GM12878 (cell line): ENCODE measurements around the gene DCTPP1. TPM values are rescaled to one million over a fixed set of nuclear protein-coding genes. Genes with fewer than 3 reads are reported as not detected.

Source experiments
- ATAC-seq: fragments of 200-7000 bp; cut with Tn5 transposase; 3 replicates; pipeline ENCODE4 v1.9.1; 2020; ENCODE audit warnings: mild to moderate bottlenecking, moderate library complexity
- BruUV-seq: library from RNA; stranded (reverse); fragments of 400-500 nt; replicated peaks from 2 replicates; lab custom pipeline; 2021; lab: Mats Ljungman, UMichigan
- CTCF ChIA-PET: fragments of 300-600 bp; sonication (Branson Sonifier 250); formaldehyde crosslinking; extraction: SDS; loops from one replicate; lab custom pipeline; 2021; ENCODE audit warnings: inconsistent platforms; lab: Yijun Ruan, JAX
- POLR2A ChIA-PET: fragments of 350-600 bp; formaldehyde crosslinking; extraction: SDS; loops from one replicate; lab custom pipeline; 2021; ENCODE audit warnings: inconsistent platforms; lab: Charles Lee
- RAD21 ChIA-PET: fragments of 300-600 bp; sonication (Branson Sonifier 250); formaldehyde crosslinking; loops from one replicate; lab custom pipeline; 2023; ENCODE audit warnings: antibody characterized with exemption; ENCODE audit not compliant: unreplicated experiment; lab: Charles Lee
- SMC1A ChIA-PET: fragments of 300-600 bp; sonication (Branson Sonifier 250); formaldehyde crosslinking; loops from one replicate; lab custom pipeline; 2023; ENCODE audit not compliant: unreplicated experiment, uncharacterized antibody; lab: Charles Lee
- DNase-seq: peaks from one replicate; pipeline ENCODE4 v3.0.0-alpha.2; 2011; ENCODE audit warnings: low read depth, low spot score
- FAIRE-seq: peaks from 3 replicates; lab custom pipeline; 2011; peaks lifted over from hg19 to GRCh38; lab: Jason Lieb, UNC
- H2AFZ ChIP-seq: 2 replicates; pipeline ENCODE4 v1.6.0; 2011; ENCODE audit warnings: low read depth, low read length, control low read depth; ENCODE audit not compliant: control insufficient read depth
- H3K27ac ChIP-seq: 2 replicates; pipeline ENCODE4 v1.5.1; 2011; ENCODE audit warnings: control low read depth; ENCODE audit not compliant: control insufficient read depth, insufficient read depth
- H3K27me3 ChIP-seq, 2 experiments: replicated peaks in 1 of 2; 2 replicates each; pipeline versions ENCODE4 v1.6.0 to v1.6.1; 2011; ENCODE audit warnings: low read length in 1 of 2; ENCODE audit not compliant: control insufficient read depth in 2 of 2, insufficient read depth in 2 of 2
- H3K36me3 ChIP-seq, 2 experiments: 2 replicates each; pipeline ENCODE4 v1.5.1; 2011; ENCODE audit warnings: low read length in 1 of 2; ENCODE audit not compliant: control insufficient read depth in 2 of 2, insufficient read depth in 2 of 2
- H3K4me1 ChIP-seq: 2 replicates; pipeline ENCODE4 v1.6.1; 2011; ENCODE audit warnings: mild to moderate bottlenecking, low read length, moderate library complexity, mixed read lengths; ENCODE audit not compliant: control insufficient read depth, insufficient read depth
- H3K4me2 ChIP-seq: 2 replicates; pipeline ENCODE4 v1.6.0; 2011; ENCODE audit warnings: control low read depth; ENCODE audit not compliant: control insufficient read depth, insufficient read depth
- H3K4me3 ChIP-seq: fragments of 200-600 bp; sonication (generic); 2 replicates; pipeline ENCODE4 v1.5.1; 2016
- H3K79me2 ChIP-seq: 2 replicates; pipeline ENCODE4 v1.6.0; 2011; ENCODE audit warnings: low read length; ENCODE audit not compliant: control insufficient read depth, insufficient read depth
- H3K9ac ChIP-seq: 2 replicates; pipeline ENCODE4 v1.8.0; 2011; ENCODE audit warnings: low read length, control low read depth, mixed read lengths; ENCODE audit not compliant: control insufficient read depth, insufficient read depth
- H3K9me3 ChIP-seq: replicated peaks from 3 replicates; pipeline ENCODE4 v1.5.1; 2011; ENCODE audit warnings: mild to moderate bottlenecking, low read length; ENCODE audit not compliant: control insufficient read depth, insufficient read depth
- H4K20me1 ChIP-seq: 2 replicates; pipeline ENCODE4 v1.6.0; 2011; ENCODE audit not compliant: control insufficient read depth, insufficient read depth
- BACH1 ChIP-seq: fragments of 450-650 bp; IDR thresholded peaks from 2 replicates; pipeline ENCODE4 v1.6.1; 2017; ENCODE audit warnings: mild to moderate bottlenecking, borderline replicate concordance
- CBX5 ChIP-seq: sonication (generic); IDR thresholded peaks from 2 replicates; pipeline ENCODE4 v1.6.1; 2016; ENCODE audit warnings: low read depth, moderate library complexity, mild to moderate bottlenecking, inconsistent platforms
- CHD1 ChIP-seq: IDR thresholded peaks from 2 replicates; pipeline ENCODE4 v1.6.1; 2012; ENCODE audit warnings: low read depth, low read length, improper control_type of control experiment
- JUND ChIP-seq: IDR thresholded peaks from 2 replicates; pipeline ENCODE4 v1.6.1; 2012; ENCODE audit warnings: low read depth, mild to moderate bottlenecking, low read length, improper control_type of control experiment, moderate library complexity
- KLF5 ChIP-seq: fragments of 450-650 bp; IDR thresholded peaks from 2 replicates; pipeline ENCODE4 v1.6.1; 2014; ENCODE audit warnings: mild to moderate bottlenecking; ENCODE audit not compliant: partially characterized antibody
- NR2F1 ChIP-seq: fragments of 450-650 bp; conservative IDR thresholded peaks from 2 replicates; pipeline ENCODE4 v1.6.1; 2017; ENCODE audit warnings: mild to moderate bottlenecking
- RCOR1 ChIP-seq: conservative IDR thresholded peaks from 2 replicates; pipeline ENCODE4 v1.6.1; 2012; ENCODE audit warnings: low read depth, low read length, improper control_type of control experiment
- SKIL ChIP-seq: fragments of 450-650 bp; IDR thresholded peaks from 2 replicates; pipeline ENCODE4 v1.6.1; 2017; ENCODE audit warnings: mild to moderate bottlenecking, low read depth, inconsistent platforms; ENCODE audit not compliant: poor library complexity, severe bottlenecking
- SREBF1 ChIP-seq: IDR thresholded peaks from 2 replicates; pipeline ENCODE4 v1.6.1; 2012; ENCODE audit warnings: mild to moderate bottlenecking, low read length
- TARDBP ChIP-seq: IDR thresholded peaks from 2 replicates; pipeline ENCODE4 v1.6.1; 2016; ENCODE audit warnings: borderline replicate concordance
- ZBED1 ChIP-seq: IDR thresholded peaks from 2 replicates; pipeline ENCODE4 v1.6.1; 2016; ENCODE audit warnings: borderline replicate concordance
- ZNF274 ChIP-seq: IDR thresholded peaks from one replicate; pipeline ENCODE4 v1.8.0; 2011; ENCODE audit not compliant: insufficient read length, insufficient read depth
- ZNF687 ChIP-seq: fragments of 450-650 bp; IDR thresholded peaks from 2 replicates; pipeline ENCODE4 v1.6.1; 2017; ENCODE audit warnings: mild to moderate bottlenecking, moderate library complexity
- WGBS: methylation state at CpG from one replicate; pipeline ENCODE4 v1.1.6; 2016; ENCODE audit warnings: low lambda C conversion rate; ENCODE audit not compliant: insufficient replicate concordance, insufficient coverage; ENCODE audit errors: missing lambda C conversion rate; 5-methylcytosine and 5-hydroxymethylcytosine counted together
- in situ Hi-C: fragments of 300-500 bp; cut with MboI; formaldehyde crosslinking; loops from 9 replicates; pipeline ENCODE4 v1.14.3; 2018; ENCODE audit warnings: mixed read lengths
- intact Hi-C: fragments of 100-400 bp; cut with micrococcal nuclease; formaldehyde crosslinking; loops from one replicate; pipeline ENCODE4 v1.14.2; 2022; ENCODE audit not compliant: unreplicated experiment
- polyA plus RNA-seq, 11 experiments: library from polyadenylated mRNA; depleted of rRNA in 4 of 11; unstranded in 6 of 11; stranded (reverse) in 5 of 11; fragments of >200 nt; fragmentation: Nextera tagmentation in 4 of 11; fragmentation: Illumina TruSeq in 1 of 11; extraction: Ambion mirVana in 4 of 11; extraction: Trizol in 1 of 11; gene quantifications; 1 replicate in 1 of 11; 2 replicates in 10 of 11; pipeline versions ENCODE4 v1.2.1 to v1.2.3, GENCODE V29; 2011 to 2016; ENCODE audit warnings: inconsistent platforms in 2 of 11, missing spikeins in 2 of 11, low read depth in 1 of 11
- total RNA-seq, 4 experiments: library from RNA; depleted of rRNA in 3 of 4; stranded (reverse); fragments of >200 nt in 3 of 4; fragmentation: Illumina TruSeq in 1 of 4; extraction: Trizol in 1 of 4; gene quantifications; 2 replicates each; pipeline versions ENCODE4 v1.2.1 to v1.2.3, GENCODE V29; 2013 to 2021
- TF ChIP-seq, protein P1 (sequence below): fragments of 450-650 bp; formaldehyde crosslinking; IDR thresholded peaks from 2 replicates; pipeline ENCODE4 v1.5.0; 2022; ENCODE audit warnings: mild to moderate bottlenecking, missing genetic modification characterization

Gene DCTPP1
- total and polyA plus RNA-seq, 10 of the 15 experiments (the other 5 are each of a cell fraction or from before 2014, with no cell fraction given), result 72.1 to 266 (median 157) TPM

DNA sequence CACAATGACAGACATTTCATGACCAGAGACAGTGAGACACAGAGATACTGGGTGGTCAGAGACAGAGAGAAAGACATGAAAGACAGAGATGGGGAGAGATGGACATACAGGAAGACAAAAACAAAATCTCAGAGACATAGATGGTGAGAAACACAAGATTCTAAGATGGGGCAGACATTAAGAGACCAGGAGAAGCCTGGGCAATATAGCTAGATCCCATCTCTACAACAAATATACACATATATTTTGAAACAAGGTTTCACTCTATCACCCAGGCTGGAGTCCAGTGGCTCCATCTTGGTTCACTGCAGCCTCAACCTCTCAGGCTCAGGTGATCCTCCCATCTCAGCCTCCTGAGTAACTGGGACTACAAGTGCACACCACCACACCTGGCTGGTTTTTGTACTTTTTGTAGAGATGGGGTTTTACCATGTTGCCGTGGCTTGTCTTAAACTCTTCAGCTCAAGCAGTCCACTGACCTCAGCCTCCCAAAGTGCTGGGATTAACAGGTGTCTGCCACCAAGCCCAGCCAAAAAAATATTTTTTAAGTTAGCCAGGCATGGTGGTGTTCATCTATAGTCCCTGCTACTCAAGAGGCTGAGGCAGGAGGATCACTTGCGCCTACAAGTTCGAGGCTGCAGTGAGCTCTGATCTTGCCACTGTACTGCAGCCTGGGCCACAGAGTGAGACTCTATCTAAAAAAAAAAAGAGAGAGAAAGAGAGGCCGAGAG is 49.6 kb downstream of the DCTPP1 start:
- H3K9ac ChIP-seq, result no peak overlapping the region
- intact Hi-C loops, result no loop called here
- no peak overlapping the region for H2AFZ ChIP-seq
- H3K9me3 ChIP-seq, result no peaks in the 10 kb centered on the region
- H3K36me3 ChIP-seq, result peaks cover 0 to 4% of the 10 kb centered on the region in 2 experiments; a peak in 2 of 4 replicates
- BruUV-seq, result no TSS peak
- no peak for ATAC-seq
- RAD21 ChIA-PET, result interaction anchor here (1.3 to 3.2 kb wide), 2 partner anchors 9 to 28 kb away, joined by 3 to 25 read pairs; partner anchors contain the start of genes TBC1D10B and ZNF771
- H3K4me2 ChIP-seq, result no peak overlapping the region
- H3K4me1 ChIP-seq, result peaks cover 28% of the 10 kb centered on the region
- DNase-seq, result no peak
- no peak overlapping the region for H3K4me3 ChIP-seq
- CTCF ChIA-PET, result interaction anchor here (1.0 kb wide), 1 partner anchor 155 kb away, joined by 3 read pairs; no protein-coding TSS in a partner anchor
- in situ Hi-C loops, result no loop called here
- H3K79me2 ChIP-seq, result peaks cover 27% of the 10 kb centered on the region
- H3K27ac ChIP-seq, result no peak overlapping the region
- no peaks in the 10 kb centered on the region for H3K27me3 ChIP-seq
- no peak for FAIRE-seq
- WGBS, result 96% methylated on average over 4 of the region's 4 CpGs
- H4K20me1 ChIP-seq, result no peaks in the 10 kb centered on the region
- SMC1A ChIA-PET, result interaction anchor here (0.6 to 3.3 kb wide), 5 partner anchors 9 to 92 kb away, joined by 3 to 12 read pairs (median 3); partner anchors contain the start of gene ITGAL
- POLR2A ChIA-PET, result interaction anchor here (0.5 to 4.3 kb wide), 4 partner anchors 9 to 893 kb away, joined by 4 to 37 read pairs (median 4); partner anchors contain the start of gene TBC1D10B
- TF ChIP-seq CHD1 (no peak), ZNF687 (no peak), KLF5 (no peak), TARDBP (no peak), BACH1 (no peak), RCOR1 (no peak), ZNF274 (no peak), SREBF1 (no peak), SKIL (no peak), NR2F1 (no peak), JUND (no peak), CBX5 (no peak), ZBED1 (no peak)
- TF ChIP-seq, protein P1, sequence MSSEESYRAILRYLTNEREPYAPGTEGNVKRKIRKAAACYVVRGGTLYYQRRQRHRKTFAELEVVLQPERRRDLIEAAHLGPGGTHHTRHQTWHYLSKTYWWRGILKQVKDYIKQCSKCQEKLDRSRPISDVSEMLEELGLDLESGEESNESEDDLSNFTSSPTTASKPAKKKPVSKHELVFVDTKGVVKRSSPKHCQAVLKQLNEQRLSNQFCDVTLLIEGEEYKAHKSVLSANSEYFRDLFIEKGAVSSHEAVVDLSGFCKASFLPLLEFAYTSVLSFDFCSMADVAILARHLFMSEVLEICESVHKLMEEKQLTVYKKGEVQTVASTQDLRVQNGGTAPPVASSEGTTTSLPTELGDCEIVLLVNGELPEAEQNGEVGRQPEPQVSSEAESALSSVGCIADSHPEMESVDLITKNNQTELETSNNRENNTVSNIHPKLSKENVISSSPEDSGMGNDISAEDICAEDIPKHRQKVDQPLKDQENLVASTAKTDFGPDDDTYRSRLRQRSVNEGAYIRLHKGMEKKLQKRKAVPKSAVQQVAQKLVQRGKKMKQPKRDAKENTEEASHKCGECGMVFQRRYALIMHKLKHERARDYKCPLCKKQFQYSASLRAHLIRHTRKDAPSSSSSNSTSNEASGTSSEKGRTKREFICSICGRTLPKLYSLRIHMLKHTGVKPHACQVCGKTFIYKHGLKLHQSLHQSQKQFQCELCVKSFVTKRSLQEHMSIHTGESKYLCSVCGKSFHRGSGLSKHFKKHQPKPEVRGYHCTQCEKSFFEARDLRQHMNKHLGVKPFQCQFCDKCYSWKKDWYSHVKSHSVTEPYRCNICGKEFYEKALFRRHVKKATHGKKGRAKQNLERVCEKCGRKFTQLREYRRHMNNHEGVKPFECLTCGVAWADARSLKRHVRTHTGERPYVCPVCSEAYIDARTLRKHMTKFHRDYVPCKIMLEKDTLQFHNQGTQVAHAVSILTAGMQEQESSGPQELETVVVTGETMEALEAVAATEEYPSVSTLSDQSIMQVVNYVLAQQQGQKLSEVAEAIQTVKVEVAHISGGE (CRISPR knock-in tag), result no peak
